PC-3 (cell line): ENCODE measurements around the gene ZNF575. TPM values are rescaled to one million over a fixed set of nuclear protein-coding genes. Genes with fewer than 3 reads are reported as not detected.

Source experiments
- ATAC-seq: fragments of 200-7000 bp; cut with Tn5 transposase; 2 replicates; pipeline ENCODE4 v1.9.1; 2020; ENCODE audit warnings: mild to moderate bottlenecking, moderate library complexity
- BruUV-seq: library from RNA; stranded (reverse); fragments of 400-500 nt; replicated peaks from 2 replicates; lab custom pipeline; 2021; lab: Mats Ljungman, UMichigan
- CTCF ChIA-PET: fragments of 300-600 bp; sonication (Branson Sonifier 250); formaldehyde crosslinking; loops from one replicate; lab custom pipeline; 2022; ENCODE audit warnings: antibody characterized with exemption; lab: Charles Lee
- POLR2A ChIA-PET: fragments of 300-600 bp; sonication (Branson Sonifier 250); formaldehyde crosslinking; loops from one replicate; lab custom pipeline; 2022; ENCODE audit warnings: antibody characterized with exemption; ENCODE audit not compliant: unreplicated experiment; lab: Charles Lee
- DNase-seq: peaks from one replicate; pipeline ENCODE4 v3.0.0-alpha.2; 2015
- H2AFZ ChIP-seq: fragments of 300-600 bp; sonication (generic); 2 replicates; pipeline ENCODE4 v1.6.0; 2016; ENCODE audit warnings: antibody characterized with exemption, low read length
- H3F3A ChIP-seq: fragments of 300-600 bp; sonication (generic); one replicate; pipeline ENCODE4 v1.6.0; 2017; ENCODE audit warnings: antibody characterized with exemption, low read length, control low read depth, mild to moderate bottlenecking; ENCODE audit not compliant: unreplicated experiment
- H3K27ac ChIP-seq: fragments of 300-600 bp; sonication (generic); 2 replicates; pipeline ENCODE4 v1.5.1; 2016; ENCODE audit warnings: mild to moderate bottlenecking, low read length
- H3K27me3 ChIP-seq: fragments of 300-600 bp; sonication (generic); 2 replicates; pipeline ENCODE4 v1.6.1; 2016; ENCODE audit warnings: low read length, mixed read lengths
- H3K36me3 ChIP-seq: fragments of 300-600 bp; sonication (generic); 2 replicates; pipeline ENCODE4 v1.6.1; 2016; ENCODE audit warnings: low read depth, mixed run types, low read length, mixed read lengths
- H3K4me1 ChIP-seq: fragments of 300-600 bp; sonication (generic); 2 replicates; pipeline ENCODE4 v1.5.1; 2016; ENCODE audit warnings: low read length; ENCODE audit not compliant: insufficient read depth
- H3K4me2 ChIP-seq: fragments of 300-600 bp; sonication (generic); 2 replicates; pipeline ENCODE4 v1.6.0; 2016; ENCODE audit warnings: low read length
- H3K4me3 ChIP-seq: fragments of 300-600 bp; sonication (generic); 2 replicates; pipeline ENCODE4 v1.5.1; 2016; ENCODE audit warnings: mild to moderate bottlenecking, low read length, mixed read lengths
- H3K79me2 ChIP-seq: fragments of 300-600 bp; sonication (generic); 2 replicates; pipeline ENCODE4 v1.6.1; 2017; ENCODE audit warnings: low read length, mixed read lengths
- H3K9ac ChIP-seq: fragments of 300-600 bp; sonication (generic); 2 replicates; pipeline ENCODE4 v1.6.0; 2016; ENCODE audit warnings: mild to moderate bottlenecking, low read length
- H3K9me2 ChIP-seq: fragments of 300-600 bp; sonication (generic); replicated peaks from 2 replicates; pipeline ENCODE4 v1.6.1; 2016; ENCODE audit warnings: mixed run types, low read length, mixed read lengths
- H3K9me3 ChIP-seq: fragments of 300-600 bp; sonication (generic); 2 replicates; pipeline ENCODE4 v1.6.1; 2016; ENCODE audit warnings: low read length, mixed read lengths
- H4K20me1 ChIP-seq: fragments of 300-600 bp; sonication (generic); 2 replicates; pipeline ENCODE4 v1.6.1; 2016; ENCODE audit warnings: low read length, mixed read lengths
- EZH2 ChIP-seq: fragments of 300-600 bp; sonication (generic); IDR thresholded peaks from one replicate; pipeline ENCODE4 v1.6.1; 2017; ENCODE audit warnings: antibody characterized with exemption, mild to moderate bottlenecking, low read length; ENCODE audit not compliant: unreplicated experiment
- EZH2phosphoT487 ChIP-seq: fragments of 300-600 bp; sonication (generic); IDR thresholded peaks from 2 replicates; pipeline ENCODE4 v1.6.1; 2018; ENCODE audit warnings: mild to moderate bottlenecking, antibody characterized with exemption, low read length, borderline replicate concordance
- intact Hi-C: fragments of 100-400 bp; cut with micrococcal nuclease; formaldehyde crosslinking; loops from 2 replicates; pipeline ENCODE4 v1.9.0; 2023
- total RNA-seq: library from RNA; depleted of rRNA; stranded (reverse); fragments of >200 nt; gene quantifications from 2 replicates; pipeline ENCODE4 v1.2.3, GENCODE V29; 2014
- TF ChIP-seq, protein P1 (sequence below): fragments of 300-600 bp; sonication (generic); conservative IDR thresholded peaks from 2 replicates; pipeline ENCODE4 v1.5.1; 2017; ENCODE audit warnings: antibody characterized with exemption, low read depth, mild to moderate bottlenecking, low read length

Gene ZNF575
- total RNA-seq, 1 experiment from 2014 or later: not detected

DNA sequence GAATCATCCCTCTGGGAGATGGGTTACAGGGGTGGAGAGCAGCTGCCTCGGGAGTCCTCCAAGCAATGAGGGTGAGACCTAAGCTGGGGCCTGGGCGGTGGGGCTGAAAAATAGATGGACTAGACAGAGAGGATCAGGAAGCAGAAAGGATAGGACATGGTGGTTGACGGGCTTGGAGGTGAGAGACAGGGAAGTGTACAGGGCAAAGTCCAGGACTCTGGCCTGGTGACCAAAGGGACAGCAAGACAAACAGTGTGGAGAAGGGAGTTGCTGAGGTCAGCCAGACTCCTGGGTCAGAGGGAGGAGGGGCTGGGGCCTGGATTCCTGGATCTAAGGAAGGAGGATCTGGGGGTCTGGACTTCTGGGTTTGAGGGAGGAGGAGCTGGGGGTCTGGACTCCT lies 33.9 kb upstream of the ZNF575 start:
- no peak overlapping the region for H3K9ac ChIP-seq
- H3K4me1 ChIP-seq: 0 out of 2 replicates have a peak, but pooled peaks cover 6% of the 10 kb centered on the region
- no peaks in the 10 kb centered on the region for H3K9me2 ChIP-seq
- POLR2A ChIA-PET: no interaction called here
- no peaks in the 10 kb centered on the region for H4K20me1 ChIP-seq
- no peak overlapping the region for H3K27ac ChIP-seq
- no peaks in the 10 kb centered on the region for H3K27me3 ChIP-seq
- CTCF ChIA-PET: no interaction called here
- DNase-seq (no peak), ATAC-seq (no peak)
- H3K79me2 ChIP-seq: no peaks in the 10 kb centered on the region
- no peaks in the 10 kb centered on the region for H3K9me3 ChIP-seq
- intact Hi-C loops: no loop called here
- no TSS peak for BruUV-seq
- TF ChIP-seq, protein P1, sequence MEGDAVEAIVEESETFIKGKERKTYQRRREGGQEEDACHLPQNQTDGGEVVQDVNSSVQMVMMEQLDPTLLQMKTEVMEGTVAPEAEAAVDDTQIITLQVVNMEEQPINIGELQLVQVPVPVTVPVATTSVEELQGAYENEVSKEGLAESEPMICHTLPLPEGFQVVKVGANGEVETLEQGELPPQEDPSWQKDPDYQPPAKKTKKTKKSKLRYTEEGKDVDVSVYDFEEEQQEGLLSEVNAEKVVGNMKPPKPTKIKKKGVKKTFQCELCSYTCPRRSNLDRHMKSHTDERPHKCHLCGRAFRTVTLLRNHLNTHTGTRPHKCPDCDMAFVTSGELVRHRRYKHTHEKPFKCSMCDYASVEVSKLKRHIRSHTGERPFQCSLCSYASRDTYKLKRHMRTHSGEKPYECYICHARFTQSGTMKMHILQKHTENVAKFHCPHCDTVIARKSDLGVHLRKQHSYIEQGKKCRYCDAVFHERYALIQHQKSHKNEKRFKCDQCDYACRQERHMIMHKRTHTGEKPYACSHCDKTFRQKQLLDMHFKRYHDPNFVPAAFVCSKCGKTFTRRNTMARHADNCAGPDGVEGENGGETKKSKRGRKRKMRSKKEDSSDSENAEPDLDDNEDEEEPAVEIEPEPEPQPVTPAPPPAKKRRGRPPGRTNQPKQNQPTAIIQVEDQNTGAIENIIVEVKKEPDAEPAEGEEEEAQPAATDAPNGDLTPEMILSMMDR: no peak
- no peak for TF ChIP-seq EZH2phosphoT487
- no peak for TF ChIP-seq EZH2
- H3K4me2 ChIP-seq: no peak overlapping the region
- no peak overlapping the region for H2AFZ ChIP-seq
- no peaks in the 10 kb centered on the region for H3K36me3 ChIP-seq
- H3K4me3 ChIP-seq: no peak overlapping the region
- H3F3A ChIP-seq: no peaks in the 10 kb centered on the region

DNA sequence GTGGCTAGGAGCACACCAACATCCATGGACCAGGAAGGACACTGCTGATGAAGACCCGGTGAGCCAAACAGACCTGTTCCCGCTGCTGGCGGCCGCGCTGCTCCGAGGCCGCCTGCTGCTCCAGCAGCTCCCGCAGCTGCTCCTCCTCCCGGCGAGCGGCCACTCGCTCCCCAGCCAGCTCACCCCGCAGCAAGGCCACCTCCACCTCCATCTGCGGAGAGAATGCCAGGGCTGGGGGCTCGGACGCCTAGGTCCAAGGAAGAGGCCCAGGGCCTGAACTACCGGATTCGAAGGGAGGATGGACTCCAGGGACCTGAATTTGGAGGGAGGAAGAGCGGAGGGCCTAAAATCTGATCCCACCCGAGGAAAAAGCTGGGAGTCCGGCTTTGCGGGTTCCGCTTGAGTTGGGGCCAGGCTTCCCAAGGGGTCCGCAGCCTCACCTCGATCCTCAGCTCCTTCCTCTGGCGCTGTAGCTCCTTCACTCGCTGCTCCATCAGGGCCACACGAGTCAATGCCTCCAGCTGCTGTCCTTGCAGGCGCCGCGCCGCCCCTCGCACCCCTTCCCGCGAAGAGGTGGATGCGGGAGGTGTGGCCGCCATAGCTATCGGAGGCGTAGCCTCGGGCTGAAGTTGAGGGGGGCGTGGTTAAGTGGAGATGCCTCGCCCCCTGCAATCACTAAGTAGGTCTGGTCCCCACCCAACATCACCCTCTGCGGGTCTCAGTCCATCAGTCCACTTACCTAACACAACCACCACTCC lies 31.1 kb upstream of the ZNF575 start:
- TF ChIP-seq EZH2phosphoT487 (no peak), EZH2 (no peak)
- TF ChIP-seq, protein P1: no peak
- no peak for ATAC-seq
- H3K9me2 ChIP-seq: no peaks in the 10 kb centered on the region
- no peaks in the 10 kb centered on the region for H3K36me3 ChIP-seq
- POLR2A ChIA-PET: no interaction called here
- 0 out of 2 replicates have a peak, but pooled peaks cover 9% of the 10 kb centered on the region for H3K4me1 ChIP-seq
- H4K20me1 ChIP-seq: no peaks in the 10 kb centered on the region
- no peaks in the 10 kb centered on the region for H3K9me3 ChIP-seq
- no peak overlapping the region for H3K27ac ChIP-seq
- no peak overlapping the region for H3K4me2 ChIP-seq
- no peak overlapping the region for H2AFZ ChIP-seq
- DNase-seq: no peak
- no peak overlapping the region for H3K9ac ChIP-seq
- intact Hi-C loops: loop anchor here (5.0 kb wide), 2 partner anchors 40 to 55 kb away; no protein-coding TSS in a partner anchor
- H3F3A ChIP-seq: no peaks in the 10 kb centered on the region
- no peak overlapping the region for H3K4me3 ChIP-seq
- BruUV-seq: no TSS peak
- no peaks in the 10 kb centered on the region for H3K79me2 ChIP-seq
- CTCF ChIA-PET: interaction anchor here (0.6 kb wide), 1 partner anchor 39 kb away, joined by 4 read pairs; no protein-coding TSS in a partner anchor
- no peaks in the 10 kb centered on the region for H3K27me3 ChIP-seq
